T follicular helper cell (primary cell): Measurements from ENCODE around the gene HSD17B10.
"Not testable (repeated sequence)": the region's sequence is repeated elsewhere in the genome, so short reads cannot be mapped to it uniquely, and the experiment has no call there.

Experiments used
- DNase-seq: peaks from one replicate; pipeline ENCODE4 v3.0.0-alpha.2; 2020; ENCODE audit warnings: low read depth

The HSD17B10 gene

GRCh38 chrX:53437206-53437605 is 3.0 kb upstream of the HSD17B10 start:
- no peak for DNase-seq

- DNase-seq: peak; percentile 57
Measured at GRCh38 chrX:53435997-53436396, 1.8 kb upstream of the HSD17B10 start.

GRCh38 chrX:53430231-53430630 is 3.9 kb downstream of the HSD17B10 start:
- no peak for DNase-seq

GRCh38 chrX:53429755-53430154 is 4.4 kb downstream of the HSD17B10 start:
- DNase-seq: no peak

- DNase-seq: no peak
Measured at GRCh38 chrX:53422861-53423306, 11.3 kb downstream of the HSD17B10 start, which contains the start of gene RIBC1. Gene RIBC1, plus strand, starts transcription at chrX:53422873. Its CDS starts 3,404 bp downstream, at chrX:53426277.

- peak; percentile 99 for DNase-seq
Measured at GRCh38 chrX:53422086-53422860, 11.9 kb downstream of the HSD17B10 start, which contains the start of gene SMC1A. Gene SMC1A, minus strand, starts transcription at chrX:53422654. Its CDS starts 54 bp downstream, at chrX:53422600.

GRCh38 chrX:53421772-53422085 is 12.4 kb downstream of the HSD17B10 start:
- DNase-seq: peak; percentile 54

- DNase-seq: no peak
Measured at GRCh38 chrX:53421125-53421524, 13.0 kb downstream of the HSD17B10 start.

- not testable (repeated sequence) for DNase-seq
Measured at GRCh38 chrX:53420351-53420750, 13.8 kb downstream of the HSD17B10 start.

- no peak for DNase-seq
Measured at GRCh38 chrX:53412446-53412845, 21.7 kb downstream of the HSD17B10 start.

- DNase-seq: no peak
Measured at GRCh38 chrX:53403535-53403934, 30.6 kb downstream of the HSD17B10 start.

- no peak for DNase-seq
Measured at GRCh38 chrX:53398216-53398615, 36.0 kb downstream of the HSD17B10 start.

- no peak for DNase-seq
Measured at GRCh38 chrX:53395605-53396298, 38.4 kb downstream of the HSD17B10 start.

- no peak for DNase-seq
Measured at GRCh38 chrX:53383376-53384076, 50.6 kb downstream of the HSD17B10 start.
